A549 (cell line): Measurements from ENCODE around the gene COL13A1.

Source experiments
- CTCF ChIP-seq: fragments of >200 bp; sonication (Bioruptor Twin); formaldehyde crosslinking; IDR thresholded peaks from 3 replicates; pipeline ENCODE4 v1.5.1; 2016
- EP300 ChIP-seq, 2 experiments: fragments of >200 bp; sonication (Bioruptor Twin); formaldehyde crosslinking; IDR thresholded peaks; 2 replicates in 1 of 2; 3 replicates in 1 of 2; pipeline ENCODE4 v1.6.1; 2016 to 2017

GRCh38 chr10:69956741-69957230 lies 155.1 kb downstream of the COL13A1 start:
- TF ChIP-seq EP300 (IDR thresholded peaks at IDR 0.05) = no peak
- TF ChIP-seq CTCF = no peak
